ENCODE measurements around the gene NAPB.

NAPB gene

GRCh38 chr20:23441850-23442313 lies 20.6 kb upstream of the NAPB start:
- intact Hi-C loops (cut with DNase I): loop anchor here (5.0 kb wide), 1 partner anchor 165 kb away; the partner anchor contains the start of gene CST9
- DNase-seq: peak; percentile 45 to 89 (median 78)

- intact Hi-C loops (cut with DNase I): loop anchor here (5.0 kb wide), 1 partner anchor 167 kb away; the partner anchor contains the start of gene CST9
- DNase-seq: no peak
These were observed 18.7 kb upstream of the NAPB start for GRCh38 chr20:23440004-23440403.

- no peak for DNase-seq
- intact Hi-C loops (cut with DNase I): no loop called here
These were observed 17.4 kb upstream of the NAPB start for GRCh38 chr20:23438661-23439060.

- no peak for DNase-seq
- intact Hi-C loops (cut with DNase I): no loop called here
These were observed 16.0 kb upstream of the NAPB start for GRCh38 chr20:23437126-23437899.

- intact Hi-C loops (cut with DNase I): no loop called here
- peak in 1 of 42 donors; percentile 35 for DNase-seq
These were observed 15.4 kb upstream of the NAPB start for GRCh38 chr20:23436681-23437080.

GRCh38 chr20:23435626-23436539 lies 14.6 kb upstream of the NAPB start:
- intact Hi-C loops (cut with DNase I): no loop called here
- DNase-seq: peak in 34 of 42 donors; percentile 15 to 75 (median 52)

GRCh38 chr20:23434521-23435313 lies 13.4 kb upstream of the NAPB start:
- intact Hi-C loops (cut with DNase I): no loop called here
- peak in 1 of 42 donors; percentile 30 for DNase-seq

GRCh38 chr20:23433628-23434027 lies 12.3 kb upstream of the NAPB start:
- intact Hi-C loops (cut with DNase I): no loop called here
- peak in 1 of 42 donors; percentile 2 for DNase-seq

- DNase-seq: no peak
These were observed 3.8 kb upstream of the NAPB start for GRCh38 chr20:23425129-23425528.

GRCh38 chr20:23419995-23420901 lies 1.0 kb downstream of the NAPB start:
- DNase-seq: peak in 35 of 42 donors; percentile 18 to 73 (median 38)
- intact Hi-C loops (cut with DNase I): loop anchor here (5.0 kb wide), 1 partner anchor 58 kb away; the partner anchor contains the start of gene GZF1

More at GRCh38 chr20:23425129-23425528, 3.8 kb upstream of the NAPB start:
- intact Hi-C loops (cut with DNase I): no loop called here

GRCh38 chr20:23419657-23419994 lies 1.7 kb downstream of the NAPB start:
- intact Hi-C loops (cut with DNase I): no loop called here
- DNase-seq: no peak

GRCh38 chr20:23417861-23418260 lies 3.4 kb downstream of the NAPB start:
- intact Hi-C loops (cut with DNase I): no loop called here
- DNase-seq: no peak

GRCh38 chr20:23415959-23416583 lies 5.2 kb downstream of the NAPB start:
- DNase-seq: no peak
- intact Hi-C loops (cut with DNase I): no loop called here

GRCh38 chr20:23415555-23415954 lies 5.7 kb downstream of the NAPB start:
- no peak for DNase-seq
- intact Hi-C loops (cut with DNase I): no loop called here

- intact Hi-C loops (cut with DNase I): no loop called here
- DNase-seq: no peak
These were observed 6.6 kb downstream of the NAPB start for GRCh38 chr20:23414526-23415188.

GRCh38 chr20:23413862-23414422 lies 7.3 kb downstream of the NAPB start:
- intact Hi-C loops (cut with DNase I): no loop called here

GRCh38 chr20:23412026-23412425 lies 9.3 kb downstream of the NAPB start:
- intact Hi-C loops (cut with DNase I): no loop called here

More at GRCh38 chr20:23413862-23414422, 7.3 kb downstream of the NAPB start:
- DNase-seq: no peak

More at GRCh38 chr20:23412026-23412425, 9.3 kb downstream of the NAPB start:
- peak in 3 of 42 donors; percentile 13 to 48 (median 22) for DNase-seq

All from head of caudate nucleus (tissue), 42 donors.